Measurements from ENCODE around the gene RASD1.
"Not testable (repeated sequence)": the region's sequence is repeated elsewhere in the genome, so short reads cannot be mapped to it uniquely, and the experiment has no call there.

RASD1 gene

GRCh38 chr17:17468217-17469010 lies 27.8 kb downstream of the RASD1 start:
- DNase-seq, result peak in 1 of 2 experiments; percentile 68

DNA sequence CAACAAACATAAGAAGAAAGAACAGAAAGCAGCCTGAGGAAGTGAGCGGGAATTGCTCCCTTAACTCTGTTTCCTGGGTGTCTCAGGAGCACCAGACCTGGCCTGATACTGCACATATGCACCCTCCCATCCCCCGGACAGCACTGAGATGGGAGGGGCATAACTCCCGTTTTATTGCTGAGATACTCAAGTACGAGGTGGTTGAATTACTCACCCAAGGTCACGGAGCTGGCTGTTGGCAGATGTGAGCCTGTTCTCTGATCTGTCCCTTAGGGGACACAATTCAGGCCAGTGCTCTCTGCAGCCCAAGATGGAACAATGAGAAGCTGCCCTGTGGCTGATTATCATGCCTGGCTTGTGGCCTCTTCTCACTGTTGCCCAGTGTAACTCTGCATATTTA lies 28.5 kb downstream of the RASD1 start:
- DNase-seq, result peak; percentile 87 to 94

DNA sequence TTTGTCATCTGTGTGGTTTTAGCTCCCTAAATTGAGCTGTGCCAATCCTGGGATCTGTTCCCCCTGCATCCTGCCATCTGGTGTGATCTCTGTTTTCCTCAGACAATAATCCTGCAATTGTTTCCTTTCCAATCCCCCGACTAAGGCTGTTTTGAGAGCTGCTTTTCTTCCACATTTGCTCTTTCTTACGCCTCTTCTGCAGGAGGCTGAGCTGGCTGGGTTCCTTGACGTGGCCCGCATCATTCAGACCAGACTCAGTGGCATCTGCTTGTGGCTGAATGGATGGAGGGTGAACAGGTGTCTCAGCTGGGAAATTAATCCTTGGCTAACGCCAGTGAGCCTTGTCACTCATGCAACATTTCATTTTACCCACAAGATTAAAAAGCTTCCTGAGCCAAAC lies 29.2 kb downstream of the RASD1 start:
- DNase-seq, result peak; percentile 91 to 96

GRCh38 chr17:17466511-17466910 lies 29.7 kb downstream of the RASD1 start:
- DNase-seq, result peak; percentile 44 to 56

DNA sequence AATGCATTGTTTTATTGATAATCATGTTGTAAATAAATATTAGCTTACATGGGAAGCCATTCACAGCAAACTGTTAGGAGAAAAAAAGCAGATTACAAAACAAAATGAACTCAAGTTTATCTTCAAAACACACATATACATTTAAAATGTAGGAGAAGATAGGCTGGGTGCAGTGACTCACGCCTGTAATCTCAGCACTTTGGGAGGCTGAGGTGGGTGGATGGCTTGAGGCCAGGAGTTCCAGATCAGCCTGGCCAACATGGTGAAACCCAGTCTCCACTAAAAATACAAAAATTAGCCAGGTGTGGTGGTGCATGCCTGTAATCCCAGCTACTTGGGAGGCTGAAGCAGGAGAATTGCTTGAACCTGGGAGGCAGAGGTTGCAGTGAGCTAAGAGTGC lies 30.3 kb downstream of the RASD1 start:
- not testable (repeated sequence) for DNase-seq

DNA sequence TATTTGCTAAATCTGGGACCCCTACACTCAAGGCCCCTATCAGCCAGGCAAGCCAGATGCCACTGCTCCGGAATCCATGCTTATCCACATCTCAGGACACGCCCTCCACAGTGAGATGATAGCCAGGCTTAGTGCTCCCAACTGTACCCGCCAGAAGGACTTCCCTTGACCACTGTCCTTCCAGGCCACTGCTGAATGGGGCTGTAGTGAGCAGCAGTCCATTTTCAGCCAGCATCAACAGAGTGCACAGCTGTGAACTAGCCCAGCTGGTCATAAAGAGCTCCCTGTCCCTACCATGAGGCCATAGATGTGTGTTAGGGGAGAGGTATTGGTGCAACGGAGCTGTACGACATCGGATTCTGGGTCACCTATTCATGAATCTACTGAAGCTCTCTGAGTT lies 32.4 kb downstream of the RASD1 start:
- no peak for DNase-seq

DNA sequence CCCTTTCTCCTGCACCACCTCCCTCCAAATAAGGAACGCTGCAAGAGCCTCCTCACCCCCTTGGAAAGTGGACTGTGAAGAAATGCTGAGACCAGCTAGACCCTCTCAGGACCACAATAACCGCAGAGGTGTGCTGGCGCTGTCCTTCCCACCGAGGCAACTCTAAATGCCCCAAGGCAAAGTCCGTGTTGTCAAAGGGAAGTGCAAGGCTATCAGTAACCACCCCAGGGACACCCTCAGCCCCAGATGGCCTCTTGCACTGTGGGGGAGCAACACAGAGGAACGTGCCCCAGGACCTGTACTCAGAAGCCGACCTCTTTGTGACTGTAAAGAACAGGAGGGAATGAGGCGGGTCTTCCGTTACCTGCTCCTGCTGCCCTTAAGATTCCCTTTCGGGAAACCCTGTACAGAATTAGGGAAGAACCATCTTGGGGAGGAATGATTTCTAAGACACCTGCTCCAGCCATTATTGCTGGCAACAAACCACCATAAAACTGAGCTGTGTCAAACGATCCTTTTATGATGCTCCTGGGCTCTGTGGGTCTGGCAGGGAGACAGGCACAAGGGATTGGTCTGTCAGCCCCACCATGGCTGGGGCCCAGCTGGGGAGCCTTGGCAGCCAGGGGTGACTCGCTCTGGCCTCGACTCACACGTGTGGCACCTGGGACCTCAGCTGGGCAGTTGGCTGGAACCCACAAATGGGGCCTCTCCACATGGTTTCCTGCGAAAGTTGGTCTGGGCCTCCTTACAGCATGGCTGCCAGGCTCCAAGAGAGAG lies 34.0 kb downstream of the RASD1 start:
- no peak for DNase-seq

DNA sequence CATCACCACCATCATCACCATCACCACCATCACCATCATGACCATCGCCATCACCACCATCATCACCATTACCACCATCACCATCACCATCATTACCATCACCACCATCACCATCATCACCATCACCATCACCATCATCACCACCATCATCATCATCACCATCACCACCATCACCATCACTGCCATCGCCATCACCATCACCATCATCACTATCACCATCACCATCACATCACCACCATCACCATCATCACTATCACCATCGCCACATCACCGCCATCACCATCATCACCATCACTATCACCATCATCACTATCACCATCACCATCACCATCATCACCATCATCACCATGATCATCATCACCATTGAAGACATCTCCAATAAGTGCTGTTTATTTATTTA lies 36.2 kb downstream of the RASD1 start:
- DNase-seq, result no peak

DNA sequence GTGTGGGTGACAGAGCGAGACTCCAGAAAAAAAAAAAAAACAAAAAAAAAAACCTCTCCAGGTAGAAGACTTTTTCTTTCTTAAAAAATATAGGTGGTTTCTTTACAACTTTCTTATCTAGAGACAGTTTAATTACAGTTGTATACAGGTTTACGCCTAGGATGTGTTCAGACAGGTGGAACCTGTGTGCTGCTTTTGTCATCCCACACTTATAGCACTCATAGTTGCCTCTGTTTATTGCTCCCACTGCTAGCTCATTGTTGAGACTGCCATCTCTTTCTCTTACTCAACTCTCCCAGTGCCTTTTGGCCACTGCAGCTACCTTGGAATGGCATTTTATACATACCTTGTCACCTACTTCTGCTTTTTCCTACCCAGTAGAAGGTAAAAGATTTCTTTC lies 38.5 kb downstream of the RASD1 start:
- DNase-seq, result no peak

DNA sequence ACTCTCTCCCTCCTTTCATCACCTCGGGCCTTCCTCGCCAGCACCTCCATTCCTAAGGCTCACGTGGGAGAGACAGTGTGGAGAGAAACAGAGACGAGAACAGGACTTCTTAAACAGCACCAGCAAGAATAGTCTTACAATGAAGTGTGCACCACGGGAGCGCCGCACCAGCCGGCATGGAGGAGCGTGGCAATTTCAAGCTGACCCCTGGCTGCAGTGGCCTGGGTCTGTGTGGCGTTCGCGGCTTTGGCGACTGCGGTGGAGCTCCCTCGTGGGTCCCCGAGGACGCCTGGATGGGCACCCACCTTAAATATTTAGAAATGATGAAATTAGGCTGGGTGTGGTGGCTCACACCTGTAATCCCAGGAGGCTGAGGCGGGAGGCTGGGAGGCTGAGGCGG lies 39.9 kb downstream of the RASD1 start:
- no peak for DNase-seq

- DNase-seq, result no peak
Observed at GRCh38 chr17:17455173-17455572, 41.0 kb downstream of the RASD1 start.

GRCh38 chr17:17454700-17455099 lies 41.5 kb downstream of the RASD1 start:
- not testable (repeated sequence) for DNase-seq

GRCh38 chr17:17454276-17454675 lies 41.9 kb downstream of the RASD1 start:
- no peak for DNase-seq

GRCh38 chr17:17453088-17453487 lies 43.1 kb downstream of the RASD1 start:
- no peak for DNase-seq

GRCh38 chr17:17448723-17449122 lies 47.5 kb downstream of the RASD1 start:
- DNase-seq, result no peak

DNA sequence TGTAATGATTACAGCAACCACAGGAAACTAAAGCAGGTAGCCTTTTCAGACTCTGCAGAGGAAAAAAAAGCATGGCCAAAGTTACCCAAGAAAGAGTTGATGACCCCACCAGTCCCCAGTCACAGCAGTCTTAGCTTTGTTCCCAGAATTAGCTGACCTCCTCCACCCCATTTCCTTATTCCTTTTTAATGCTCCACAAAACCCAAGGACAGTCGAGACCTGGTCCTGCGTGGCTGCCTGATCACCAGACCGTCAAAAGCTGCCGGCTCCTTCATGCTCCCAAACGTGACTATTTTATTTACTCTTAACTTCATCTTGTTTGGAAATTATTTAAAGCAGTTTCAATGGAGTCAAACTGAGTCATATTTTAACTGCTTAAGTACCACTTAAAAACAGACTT lies 48.1 kb downstream of the RASD1 start:
- no peak for DNase-seq

DNA sequence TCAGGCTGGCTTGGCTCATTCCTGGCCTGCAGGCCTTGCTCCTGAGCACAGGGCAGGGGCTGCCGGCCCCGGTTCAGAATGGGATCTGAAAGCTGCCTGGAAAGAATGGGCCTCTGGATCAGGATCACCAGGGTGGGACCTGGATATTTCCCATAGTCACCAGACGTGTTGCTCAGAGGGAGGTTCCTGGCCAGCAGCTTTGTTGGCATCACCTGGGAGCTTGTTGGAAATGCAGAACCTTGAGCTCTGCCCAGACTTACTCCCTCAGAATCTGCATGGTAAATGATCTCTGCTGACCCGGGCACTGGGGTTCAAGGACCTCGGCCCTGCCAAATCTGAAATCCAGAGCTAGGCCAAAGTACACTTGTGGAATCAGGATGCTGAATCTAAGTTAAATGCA lies 48.9 kb downstream of the RASD1 start:
- no peak for DNase-seq

GRCh38 chr17:17446666-17447155 lies 49.5 kb downstream of the RASD1 start:
- peak in 1 of 2 experiments; percentile 39 for DNase-seq

DNA sequence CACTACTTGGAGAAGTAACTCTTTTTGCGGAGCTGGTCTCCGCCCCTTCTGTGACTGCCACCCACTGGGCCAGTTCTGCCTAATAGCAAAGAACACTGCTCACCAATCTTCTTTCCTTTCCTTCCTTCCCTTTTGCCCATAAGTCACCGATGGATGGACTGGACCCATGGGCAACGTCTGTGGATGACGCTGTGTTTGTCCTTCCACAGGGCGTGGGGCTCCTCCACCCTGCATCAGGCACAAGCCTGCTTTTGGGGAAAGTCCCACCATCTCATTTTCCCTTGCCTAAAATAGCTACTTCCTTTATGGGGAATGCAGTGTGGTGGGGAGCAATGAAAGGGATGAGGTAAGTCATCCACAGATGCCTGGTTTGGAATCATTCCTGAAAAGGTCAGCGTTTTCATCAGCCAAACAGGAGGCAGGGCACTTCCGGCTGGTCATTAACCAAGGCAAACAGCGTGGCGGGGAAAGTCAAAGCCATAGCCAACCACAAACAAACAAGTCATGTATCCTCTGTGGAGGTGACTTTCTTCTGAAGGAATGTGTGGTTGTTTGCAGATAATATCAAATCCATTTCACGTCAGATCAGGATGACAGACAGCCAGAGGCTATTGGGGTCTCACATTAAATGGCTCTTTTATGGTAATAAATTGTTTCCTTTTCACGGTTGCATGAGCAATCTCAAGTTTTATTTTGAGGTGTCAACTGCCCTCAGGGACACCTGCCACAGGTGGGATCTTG lies 50.1 kb downstream of the RASD1 start:
- DNase-seq, result no peak

DNA sequence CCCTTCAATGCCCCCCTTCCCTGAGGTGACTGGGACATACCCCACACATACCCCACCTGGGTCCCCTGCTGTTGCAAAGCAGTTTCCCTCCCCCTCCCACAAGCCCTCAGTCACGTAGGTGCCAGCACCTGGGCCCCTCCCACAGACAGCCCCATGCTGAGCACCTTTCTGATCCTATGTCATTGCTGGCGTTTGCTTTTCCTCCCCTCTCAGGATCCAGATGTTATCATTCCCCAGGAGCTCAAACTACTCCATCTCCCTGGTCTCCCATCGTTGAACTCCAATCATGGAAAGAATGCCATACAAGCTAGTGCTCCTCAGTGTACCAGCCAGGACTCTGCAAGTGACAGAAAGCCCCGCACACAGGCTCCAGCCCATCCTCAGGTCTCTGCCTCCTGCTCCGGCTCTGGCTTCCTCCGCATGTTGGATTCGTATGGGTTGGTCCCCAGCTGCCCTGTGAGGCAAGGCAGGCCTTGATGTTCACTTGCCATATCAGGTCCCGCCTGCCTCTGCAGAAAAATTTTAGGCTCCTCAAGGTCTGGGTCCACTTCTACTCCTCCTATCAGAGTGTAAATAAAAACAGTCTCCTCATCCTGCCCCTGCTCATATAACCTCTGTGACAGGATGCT lies 50.8 kb downstream of the RASD1 start:
- DNase-seq, result no peak
